IMR-90 (cell line): ENCODE data around the gene KIF3A. TPM values are rescaled to one million over a fixed set of nuclear protein-coding genes. Genes with fewer than 3 reads are reported as not detected.

Experiments used
- ATAC-seq: fragments of 200-7000 bp; cut with Tn5 transposase; 2 replicates; pipeline ENCODE4 v1.9.1; 2020; ENCODE audit warnings: low read depth, mild to moderate bottlenecking, moderate library complexity
- BruUV-seq: library from RNA; stranded (reverse); fragments of 400-500 nt; replicated peaks from 2 replicates; lab custom pipeline; 2021; lab: Mats Ljungman, UMichigan
- CTCF ChIA-PET: fragments of 300-600 bp; formaldehyde crosslinking; extraction: SDS; loops from one replicate; lab custom pipeline; 2021; ENCODE audit warnings: antibody characterized with exemption; lab: Yijun Ruan, JAX
- POLR2A ChIA-PET: fragments of 300-600 bp; sonication (Branson Sonifier 250); formaldehyde crosslinking; loops from one replicate; lab custom pipeline; 2022; ENCODE audit warnings: antibody characterized with exemption; ENCODE audit not compliant: unreplicated experiment; lab: Charles Lee
- DNase-seq: peaks from one replicate; pipeline ENCODE4 v3.0.0; 2013
- H2AFZ ChIP-seq: replicated peaks from 2 replicates; pipeline ENCODE3; 2013; ENCODE audit warnings: low read length, mild to moderate bottlenecking; ENCODE audit not compliant: poor library complexity
- H2AK5ac ChIP-seq: 2 replicates; pipeline ENCODE4 v1.6.1; 2013; ENCODE audit warnings: low read depth, low read length, inconsistent platforms
- H2AK9ac ChIP-seq: replicated peaks from 2 replicates; pipeline ENCODE3; 2013; ENCODE audit warnings: mild to moderate bottlenecking, low read depth, low read length, moderate library complexity; ENCODE audit not compliant: poor library complexity
- H2BK120ac ChIP-seq: 2 replicates; pipeline ENCODE4 v1.6.1; 2013; ENCODE audit warnings: low read depth, low read length, inconsistent platforms
- H2BK15ac ChIP-seq: 3 replicates; pipeline ENCODE4 v1.6.1; 2013; ENCODE audit warnings: low read depth, low read length, inconsistent platforms
- H2BK20ac ChIP-seq: 2 replicates; pipeline ENCODE4 v1.6.1; 2013; ENCODE audit warnings: low read depth, mild to moderate bottlenecking, inconsistent platforms, low read length, moderate library complexity
- H2BK5ac ChIP-seq: 2 replicates; pipeline ENCODE4 v1.6.1; 2013; ENCODE audit warnings: mild to moderate bottlenecking, low read depth, low read length, inconsistent platforms; ENCODE audit not compliant: poor library complexity, severe bottlenecking
- H3K14ac ChIP-seq: replicated peaks from 2 replicates; pipeline ENCODE4 v1.6.1; 2013; ENCODE audit warnings: low read depth, low read length, inconsistent platforms
- H3K18ac ChIP-seq: 2 replicates; pipeline ENCODE4 v1.6.1; 2013; ENCODE audit warnings: low read depth, low read length, control low read depth
- H3K23ac ChIP-seq: 2 replicates; pipeline ENCODE4 v1.6.1; 2013; ENCODE audit warnings: low read depth, low read length, inconsistent platforms
- H3K27ac ChIP-seq: 2 replicates; pipeline ENCODE4 v1.5.1; 2013; ENCODE audit warnings: mild to moderate bottlenecking, control low read depth, low read length; ENCODE audit not compliant: insufficient read depth
- H3K27me3 ChIP-seq: 2 replicates; pipeline ENCODE4 v1.6.1; 2013; ENCODE audit warnings: low read length; ENCODE audit not compliant: control insufficient read depth, insufficient read depth
- H3K36me3 ChIP-seq: 2 replicates; pipeline ENCODE4 v1.6.1; 2013; ENCODE audit warnings: low read length, mixed read lengths; ENCODE audit not compliant: control insufficient read depth, insufficient read depth
- H3K4ac ChIP-seq: 2 replicates; pipeline ENCODE4 v1.6.1; 2013; ENCODE audit warnings: low read depth, low read length, inconsistent platforms
- H3K4me1 ChIP-seq: 2 replicates; pipeline ENCODE4 v1.6.1; 2013; ENCODE audit warnings: low read length, mixed read lengths; ENCODE audit not compliant: control insufficient read depth, insufficient read depth
- H3K4me2 ChIP-seq: 2 replicates; pipeline ENCODE4 v1.6.1; 2013; ENCODE audit warnings: low read depth, mild to moderate bottlenecking, control low read depth, low read length, moderate library complexity
- H3K4me3 ChIP-seq: 2 replicates; pipeline ENCODE4 v1.5.1; 2013; ENCODE audit warnings: low read depth, mild to moderate bottlenecking, control low read depth, low read length, moderate library complexity; ENCODE audit not compliant: insufficient read depth
- H3K56ac ChIP-seq: 2 replicates; pipeline ENCODE4 v1.6.1; 2013; ENCODE audit warnings: low read length, inconsistent platforms; ENCODE audit not compliant: insufficient read depth; ENCODE audit errors: extremely low read depth
- H3K79me1 ChIP-seq, 2 experiments: 2 replicates each; pipeline ENCODE4 v1.6.1; 2013; ENCODE audit warnings: low read length in 2 of 2, inconsistent platforms in 1 of 2, low read depth in 1 of 2
- H3K9ac ChIP-seq: 2 replicates; pipeline ENCODE4 v1.6.1; 2013; ENCODE audit warnings: low read depth, low read length, control low read depth
- H3K9me1 ChIP-seq: 2 replicates; pipeline ENCODE4 v1.6.1; 2013; ENCODE audit warnings: low read length, inconsistent platforms; ENCODE audit not compliant: insufficient read depth
- H3K9me3 ChIP-seq: 2 replicates; pipeline ENCODE4 v1.6.1; 2013; ENCODE audit warnings: low read length; ENCODE audit not compliant: control insufficient read depth, insufficient read depth
- H4K20me1 ChIP-seq: 2 replicates; pipeline ENCODE4 v1.6.1; 2013; ENCODE audit warnings: low read length, inconsistent platforms; ENCODE audit not compliant: insufficient read depth
- H4K5ac ChIP-seq: 2 replicates; pipeline ENCODE4 v1.6.1; 2013; ENCODE audit warnings: mild to moderate bottlenecking, low read depth, low read length, control low read depth
- H4K8ac ChIP-seq, 2 experiments: 2 replicates each; pipeline ENCODE4 v1.6.1; 2013; ENCODE audit warnings: low read depth in 2 of 2, low read length in 2 of 2, control low read depth in 1 of 2, inconsistent platforms in 1 of 2
- H4K91ac ChIP-seq: 2 replicates; pipeline ENCODE4 v1.6.1; 2013; ENCODE audit warnings: low read depth, low read length, inconsistent platforms; ENCODE audit not compliant: insufficient read depth
- CHD1 ChIP-seq: IDR thresholded peaks from 2 replicates; pipeline ENCODE4 v1.6.1; 2012; ENCODE audit warnings: low read depth, low read length, improper control_type of control experiment
- FOS ChIP-seq: fragments of 150-350 bp; IDR thresholded peaks from 2 replicates; pipeline ENCODE4 v1.6.1; 2016; ENCODE audit warnings: low read depth, low read length
- MAFK ChIP-seq: IDR thresholded peaks from 2 replicates; pipeline ENCODE4 v1.6.1; 2012; ENCODE audit warnings: low read depth, low read length, improper control_type of control experiment
- MAZ ChIP-seq: IDR thresholded peaks from 2 replicates; pipeline ENCODE4 v1.6.1; 2012; ENCODE audit warnings: low read depth, mild to moderate bottlenecking, low read length, improper control_type of control experiment, moderate library complexity, borderline replicate concordance
- MXI1 ChIP-seq: IDR thresholded peaks from 2 replicates; pipeline ENCODE4 v1.6.1; 2012; ENCODE audit warnings: low read depth, mild to moderate bottlenecking, low read length, moderate library complexity, borderline replicate concordance
- NFE2L2 ChIP-seq: fragments of 150-350 bp; IDR thresholded peaks from 2 replicates; pipeline ENCODE4 v1.6.1; 2016; ENCODE audit warnings: low read depth, mild to moderate bottlenecking, low read length
- RCOR1 ChIP-seq: IDR thresholded peaks from 2 replicates; pipeline ENCODE4 v1.6.1; 2012; ENCODE audit warnings: mild to moderate bottlenecking, low read length, improper control_type of control experiment; ENCODE audit not compliant: insufficient replicate concordance
- RFX5 ChIP-seq: IDR thresholded peaks from 2 replicates; pipeline ENCODE4 v1.8.0; 2012; ENCODE audit warnings: low read depth, mild to moderate bottlenecking, low read length, moderate library complexity
- SMC3 ChIP-seq: fragments of 150-350 bp; IDR thresholded peaks from 2 replicates; pipeline ENCODE4 v1.6.1; 2016; ENCODE audit warnings: low read depth, mild to moderate bottlenecking, antibody characterized with exemption, low read length, moderate library complexity
- WGBS, 2 experiments: methylation state at CpG; one replicate each; pipeline versions ENCODE4 v1.1.5 to v1.1.7; 2013; ENCODE audit warnings: missing lambda C conversion rate in 2 of 2; ENCODE audit not compliant: insufficient read length in 1 of 2; ENCODE audit errors: extremely low coverage in 2 of 2; 5-methylcytosine and 5-hydroxymethylcytosine counted together
- dilution Hi-C: fragments of 300-500 bp; cut with HindIII; formaldehyde crosslinking; loops from one replicate; pipeline ENCODE4 v1.14.3; 2018; ENCODE audit warnings: low sequenced_read_pairs; ENCODE audit not compliant: unreplicated experiment
- in situ Hi-C: fragments of 300-500 bp; cut with MboI; formaldehyde crosslinking; loops from 3 replicates; pipeline ENCODE4 v1.14.3; 2019; ENCODE audit warnings: low sequenced_read_pairs, inconsistent platforms, mixed read lengths
- intact Hi-C: fragments of 100-400 bp; cut with micrococcal nuclease; formaldehyde crosslinking; loops from 2 replicates; pipeline ENCODE4 v1.10.0; 2022
- polyA plus RNA-seq, 3 experiments: library from polyadenylated mRNA; depleted of rRNA; stranded (reverse); fragments of >200 nt; gene quantifications; 2 replicates each; pipeline ENCODE4 v1.2.3, GENCODE V29; 2012; ENCODE audit warnings: low replicate concordance in 1 of 3
- total RNA-seq: library from RNA; depleted of rRNA; stranded (reverse); fragments of >200 nt; gene quantifications from 2 replicates; pipeline ENCODE4 v1.2.3, GENCODE V29; 2012
- TF ChIP-seq, protein P1 (sequence below): fragments of 150-350 bp; IDR thresholded peaks from 2 replicates; pipeline ENCODE4 v1.6.1; 2016; ENCODE audit warnings: low read depth, mild to moderate bottlenecking, low read length, moderate library complexity, borderline replicate concordance
- TF ChIP-seq, protein P2 (sequence below): fragments of 150-350 bp; IDR thresholded peaks from 2 replicates; pipeline ENCODE4 v1.6.1; 2017; ENCODE audit warnings: mild to moderate bottlenecking, antibody characterized with exemption, low read length, low read depth

Gene KIF3A
- total and polyA plus RNA-seq, 2 of the 4 experiments (the other 2 are of a cell fraction), result 4.3 to 4.5 TPM

DNA sequence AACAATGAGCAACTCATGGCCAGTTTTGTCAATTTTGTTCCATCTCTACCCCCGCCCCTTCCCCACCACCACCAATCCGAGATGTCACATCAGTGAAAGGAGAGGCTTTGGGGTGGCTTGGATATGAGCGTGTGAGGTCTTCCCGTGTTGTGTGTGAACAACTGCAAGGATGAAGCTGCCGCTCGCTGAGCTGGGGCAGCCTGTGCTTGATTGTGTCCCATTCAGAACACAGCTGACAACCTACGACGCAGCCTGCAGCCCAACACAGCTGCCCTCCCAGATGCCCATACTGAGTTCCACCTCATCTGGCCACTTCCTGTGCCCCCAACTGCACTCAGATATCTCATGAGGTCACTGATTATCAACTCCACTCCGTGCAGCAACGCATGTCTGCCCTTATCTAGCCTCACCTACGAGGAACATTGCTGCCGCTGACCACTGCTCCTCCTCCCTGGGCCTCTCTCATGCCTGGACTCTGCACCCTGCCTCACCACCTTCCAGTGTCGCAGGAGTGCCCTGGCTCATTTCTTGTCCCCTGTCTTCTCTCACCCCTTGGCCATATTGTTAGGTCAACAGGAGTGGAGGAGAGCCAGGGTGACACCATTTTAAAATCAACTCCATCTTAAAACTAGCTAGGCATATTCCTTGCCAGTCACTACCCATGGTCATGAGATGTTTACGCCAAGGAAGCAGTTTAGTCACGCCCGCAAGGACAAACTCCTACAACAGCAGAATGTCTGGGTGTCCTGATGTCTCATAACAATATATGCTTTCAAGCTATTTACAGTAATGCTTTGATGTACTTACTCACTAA is 70.8 kb downstream of the KIF3A start (continued):
- no peak for TF ChIP-seq SMC3

DNA sequence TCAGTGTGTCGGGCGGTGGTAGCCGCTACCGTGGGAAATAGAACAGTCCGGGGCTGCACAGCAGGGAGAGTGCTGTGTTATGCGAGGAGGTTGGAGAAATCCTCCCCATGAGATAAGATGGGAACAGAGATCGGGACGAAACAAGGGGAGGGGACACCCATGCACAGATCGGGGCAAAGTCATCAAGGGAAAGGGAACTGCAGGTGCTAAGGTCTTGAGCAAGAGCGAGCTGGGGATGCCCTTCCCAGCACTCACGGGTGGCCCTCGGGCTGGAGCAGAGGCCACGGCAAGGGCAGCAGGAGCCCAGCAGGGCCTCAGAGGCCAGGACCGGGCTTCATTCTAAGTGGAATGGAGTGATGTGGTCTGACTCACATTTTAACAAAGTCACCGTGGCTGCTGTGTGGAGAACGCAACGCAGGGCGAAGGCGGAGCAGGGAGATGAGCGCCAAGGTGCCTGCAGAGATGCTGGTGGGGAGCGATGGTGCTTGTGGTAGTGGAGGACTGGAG is 71.7 kb downstream of the KIF3A start:
- intact Hi-C loops, result no loop called here
- H3K79me1 ChIP-seq, result no peaks in the 10 kb centered on the region
- H3K56ac ChIP-seq, result no peak overlapping the region
- H3K14ac ChIP-seq, result no peak overlapping the region
- BruUV-seq, result no TSS peak
- no peak overlapping the region for H2AK5ac ChIP-seq
- no peak overlapping the region for H2AK9ac ChIP-seq
- H3K4me2 ChIP-seq, result no peak overlapping the region
- no peak overlapping the region for H3K27ac ChIP-seq
- H3K23ac ChIP-seq, result no peak overlapping the region
- H2BK120ac ChIP-seq, result no peak overlapping the region
- DNase-seq, result no peak
- H3K9me1 ChIP-seq, result no peaks in the 10 kb centered on the region
- no peak overlapping the region for H3K18ac ChIP-seq
- WGBS, 2 experiments, result 84% methylated on average over 11 of the region's 21 CpGs; no CpG with 5 or more reads in 1 of the 2 experiments
- H4K91ac ChIP-seq, result no peak overlapping the region
- H3K4ac ChIP-seq, result no peak overlapping the region
- peaks cover 3% of the 10 kb centered on the region; the same call in 1 of the 2 replicates for H3K4me1 ChIP-seq
- TF ChIP-seq MXI1 (no peak), MAZ (no peak), RFX5 (no peak), NFE2L2 (no peak), MAFK (no peak), RCOR1 (no peak), SMC3 (no peak), FOS (no peak), CHD1 (no peak)
- TF ChIP-seq, protein P1, sequence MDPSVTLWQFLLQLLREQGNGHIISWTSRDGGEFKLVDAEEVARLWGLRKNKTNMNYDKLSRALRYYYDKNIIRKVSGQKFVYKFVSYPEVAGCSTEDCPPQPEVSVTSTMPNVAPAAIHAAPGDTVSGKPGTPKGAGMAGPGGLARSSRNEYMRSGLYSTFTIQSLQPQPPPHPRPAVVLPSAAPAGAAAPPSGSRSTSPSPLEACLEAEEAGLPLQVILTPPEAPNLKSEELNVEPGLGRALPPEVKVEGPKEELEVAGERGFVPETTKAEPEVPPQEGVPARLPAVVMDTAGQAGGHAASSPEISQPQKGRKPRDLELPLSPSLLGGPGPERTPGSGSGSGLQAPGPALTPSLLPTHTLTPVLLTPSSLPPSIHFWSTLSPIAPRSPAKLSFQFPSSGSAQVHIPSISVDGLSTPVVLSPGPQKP, result no peak
- TF ChIP-seq, protein P2, sequence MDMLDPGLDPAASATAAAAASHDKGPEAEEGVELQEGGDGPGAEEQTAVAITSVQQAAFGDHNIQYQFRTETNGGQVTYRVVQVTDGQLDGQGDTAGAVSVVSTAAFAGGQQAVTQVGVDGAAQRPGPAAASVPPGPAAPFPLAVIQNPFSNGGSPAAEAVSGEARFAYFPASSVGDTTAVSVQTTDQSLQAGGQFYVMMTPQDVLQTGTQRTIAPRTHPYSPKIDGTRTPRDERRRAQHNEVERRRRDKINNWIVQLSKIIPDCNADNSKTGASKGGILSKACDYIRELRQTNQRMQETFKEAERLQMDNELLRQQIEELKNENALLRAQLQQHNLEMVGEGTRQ, result no peak
- H2BK20ac ChIP-seq, result no peak overlapping the region
- no peak overlapping the region for H3K4me3 ChIP-seq
- no peak for ATAC-seq
- H2AFZ ChIP-seq, result peak overlapping the region; percentile 51
- in situ Hi-C loops, result no loop called here
- H3K36me3 ChIP-seq, result no peaks in the 10 kb centered on the region
- dilution Hi-C loops, result no loop called here
- POLR2A ChIA-PET, result no interaction called here
- no peak overlapping the region for H2BK5ac ChIP-seq
- no peak overlapping the region for H3K9ac ChIP-seq
- no peaks in the 10 kb centered on the region for H3K27me3 ChIP-seq
- CTCF ChIA-PET, result interaction anchor here (0.6 kb wide), 1 partner anchor 31 kb away, joined by 4 read pairs; no protein-coding TSS in a partner anchor
- no peak overlapping the region for H4K5ac ChIP-seq
- H4K8ac ChIP-seq, result no peak overlapping the region
- H4K20me1 ChIP-seq, result no peaks in the 10 kb centered on the region
- H3K9me3 ChIP-seq, result no peaks in the 10 kb centered on the region
- H2BK15ac ChIP-seq, result no peak overlapping the region
